IPS-18c (cell line): ENCODE measurements around the gene COPZ1.
"Not testable (repeated sequence)": the region's sequence is repeated elsewhere in the genome, so short reads cannot be mapped to it uniquely, and the experiment has no call there.

Experiments
- H3K4me3 ChIP-seq: 2 replicates; pipeline ENCODE4 v1.7.0; 2013; ENCODE audit warnings: low read depth, mild to moderate bottlenecking, low read length, moderate library complexity; ENCODE audit not compliant: insufficient read depth
- H3K9me3 ChIP-seq: one replicate; pipeline ENCODE4 v1.6.1; 2013; ENCODE audit warnings: mild to moderate bottlenecking, low read length, moderate library complexity; ENCODE audit not compliant: control insufficient read depth, insufficient read depth

The COPZ1 gene

GRCh38 chr12:54324617-54325441 lies at the start of gene COPZ1:
Gene COPZ1, plus strand, starts transcription at chr12:54325131. Its CDS starts 33 bp downstream, at chr12:54325164.
- H3K4me3 ChIP-seq = peak within 1 kb of the TSS; percentile 85
- H3K9me3 ChIP-seq = no peaks in the 10 kb centered on the region

- H3K4me3 ChIP-seq = no peak overlapping the region
- no peaks in the 10 kb centered on the region for H3K9me3 ChIP-seq
These were observed 48.6 kb upstream of the COPZ1 start for GRCh38 chr12:54276368-54276767.

- H3K9me3 ChIP-seq = no peaks in the 10 kb centered on the region
- H3K4me3 ChIP-seq = peak overlapping the region; percentile 38; the same call in 1 of the 2 replicates
These were observed 47.1 kb upstream of the COPZ1 start for GRCh38 chr12:54277823-54278276.

GRCh38 chr12:54279227-54279631 lies 45.7 kb upstream of the COPZ1 start:
- peak overlapping the region; percentile 90 for H3K4me3 ChIP-seq
- H3K9me3 ChIP-seq = no peaks in the 10 kb centered on the region

- Histone ChIP-seq H3K4me3 (peak within 1 kb of the TSS; percentile 90), H3K9me3 (no peaks in the 10 kb centered on the region)
These were observed 45.1 kb upstream of the COPZ1 start, which contains the start of gene CBX5 for GRCh38 chr12:54279632-54280467. Gene CBX5, minus strand, starts transcription at chr12:54280122. Its CDS starts 22,472 bp downstream, at chr12:54257650.

GRCh38 chr12:54280468-54281260 lies 44.3 kb upstream of the COPZ1 start, which contains the start of gene HNRNPA1:
Gene HNRNPA1, plus strand, starts transcription at chr12:54280726. Its CDS starts 82 bp downstream, at chr12:54280808.
- peak within 1 kb of the TSS; percentile 90 for H3K4me3 ChIP-seq
- no peaks in the 10 kb centered on the region for H3K9me3 ChIP-seq

- H3K9me3 ChIP-seq = not testable (repeated sequence)
- H3K4me3 ChIP-seq = peak overlapping the region; percentile 67
These were observed 43.7 kb upstream of the COPZ1 start for GRCh38 chr12:54281261-54281638.

- H3K9me3 ChIP-seq = not testable (repeated sequence)
- peak overlapping the region; percentile 67 for H3K4me3 ChIP-seq
These were observed 43.2 kb upstream of the COPZ1 start for GRCh38 chr12:54281694-54282093.

- H3K4me3 ChIP-seq = peak overlapping the region; percentile 67
- H3K9me3 ChIP-seq = no peaks in the 10 kb centered on the region
These were observed 41.9 kb upstream of the COPZ1 start for GRCh38 chr12:54282949-54283593.

GRCh38 chr12:54284070-54284780 lies 40.7 kb upstream of the COPZ1 start:
- not testable (repeated sequence) for H3K9me3 ChIP-seq
- H3K4me3 ChIP-seq = peak overlapping the region; percentile 20; the same call in 1 of the 2 replicates

- no peak overlapping the region for H3K4me3 ChIP-seq
- H3K9me3 ChIP-seq = no peaks in the 10 kb centered on the region
These were observed 39.5 kb upstream of the COPZ1 start for GRCh38 chr12:54285150-54286041.

GRCh38 chr12:54286042-54287030 lies 38.6 kb upstream of the COPZ1 start:
- H3K4me3 ChIP-seq = no peak overlapping the region

GRCh38 chr12:54287261-54288157 lies 37.4 kb upstream of the COPZ1 start:
- H3K9me3 ChIP-seq = no peaks in the 10 kb centered on the region
- no peak overlapping the region for H3K4me3 ChIP-seq

More at GRCh38 chr12:54286042-54287030, 38.6 kb upstream of the COPZ1 start:
- no peaks in the 10 kb centered on the region for H3K9me3 ChIP-seq
